ENCODE measurements around the gene ITPR1. TPM values are rescaled to one million over a fixed set of nuclear protein-coding genes. Genes with fewer than 3 reads are reported as not detected.

The ITPR1 gene
- total RNA-seq, 4 donors from 2014 or later, result 58.8 to 67.2 (median 63.1) TPM

- TF ChIP-seq, protein P1, sequence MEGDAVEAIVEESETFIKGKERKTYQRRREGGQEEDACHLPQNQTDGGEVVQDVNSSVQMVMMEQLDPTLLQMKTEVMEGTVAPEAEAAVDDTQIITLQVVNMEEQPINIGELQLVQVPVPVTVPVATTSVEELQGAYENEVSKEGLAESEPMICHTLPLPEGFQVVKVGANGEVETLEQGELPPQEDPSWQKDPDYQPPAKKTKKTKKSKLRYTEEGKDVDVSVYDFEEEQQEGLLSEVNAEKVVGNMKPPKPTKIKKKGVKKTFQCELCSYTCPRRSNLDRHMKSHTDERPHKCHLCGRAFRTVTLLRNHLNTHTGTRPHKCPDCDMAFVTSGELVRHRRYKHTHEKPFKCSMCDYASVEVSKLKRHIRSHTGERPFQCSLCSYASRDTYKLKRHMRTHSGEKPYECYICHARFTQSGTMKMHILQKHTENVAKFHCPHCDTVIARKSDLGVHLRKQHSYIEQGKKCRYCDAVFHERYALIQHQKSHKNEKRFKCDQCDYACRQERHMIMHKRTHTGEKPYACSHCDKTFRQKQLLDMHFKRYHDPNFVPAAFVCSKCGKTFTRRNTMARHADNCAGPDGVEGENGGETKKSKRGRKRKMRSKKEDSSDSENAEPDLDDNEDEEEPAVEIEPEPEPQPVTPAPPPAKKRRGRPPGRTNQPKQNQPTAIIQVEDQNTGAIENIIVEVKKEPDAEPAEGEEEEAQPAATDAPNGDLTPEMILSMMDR (IDR thresholded peaks at IDR 0.05; ENCODE audit: low read depth), result no peak
Measured at GRCh38 chr3:4593014-4593413, 99.9 kb downstream of the ITPR1 start.

- TF ChIP-seq, protein P1 (IDR thresholded peaks at IDR 0.05; ENCODE audit: low read depth), result no peak
Measured at GRCh38 chr3:4595710-4596113, 102.6 kb downstream of the ITPR1 start.

- TF ChIP-seq, protein P1 (IDR thresholded peaks at IDR 0.05; ENCODE audit: low read depth), result no peak
Measured at GRCh38 chr3:4596612-4597011, 103.5 kb downstream of the ITPR1 start.

DNA sequence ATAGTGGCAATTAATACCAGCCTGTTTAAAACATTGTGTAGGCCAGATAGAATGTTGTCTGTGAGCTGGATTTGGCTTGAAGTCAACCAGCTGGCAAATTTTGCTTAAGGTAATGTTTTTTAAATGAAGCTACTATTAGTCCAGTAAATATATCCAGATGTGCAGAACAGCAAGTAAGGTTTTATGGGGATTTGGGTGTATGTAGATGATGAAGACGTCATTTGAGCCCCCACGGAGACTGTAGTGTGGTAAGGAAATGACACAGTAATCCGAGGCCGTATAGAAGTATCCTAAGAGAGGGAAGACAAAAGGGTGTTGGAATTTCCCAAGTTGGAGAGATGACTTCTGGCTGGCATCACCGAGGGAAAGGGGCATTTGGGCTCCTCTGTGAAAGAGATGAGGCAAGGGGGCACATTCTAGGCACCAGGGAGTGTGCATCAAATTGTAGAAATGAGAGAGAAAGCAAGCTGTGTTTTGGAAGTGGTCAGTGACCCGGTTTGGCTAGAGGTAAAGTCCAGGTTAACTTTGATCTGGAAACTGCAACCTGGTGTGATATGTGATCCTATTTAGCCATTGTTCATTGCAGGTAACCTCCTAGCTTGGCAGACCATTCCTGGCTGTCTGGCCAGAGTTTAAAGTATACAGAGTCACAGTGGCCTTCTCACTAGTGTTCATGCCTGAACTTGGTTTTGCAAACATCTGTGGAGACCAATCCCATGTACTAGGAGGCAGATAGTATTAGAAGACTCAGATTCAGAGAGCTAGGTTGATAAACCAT lies 104.2 kb downstream of the ITPR1 start:
- TF ChIP-seq, protein P1 (IDR thresholded peaks at IDR 0.05; ENCODE audit: low read depth), result no peak

GRCh38 chr3:4599612-4600011 lies 106.5 kb downstream of the ITPR1 start:
- TF ChIP-seq, protein P1 (IDR thresholded peaks at IDR 0.05; ENCODE audit: low read depth), result no peak

DNA sequence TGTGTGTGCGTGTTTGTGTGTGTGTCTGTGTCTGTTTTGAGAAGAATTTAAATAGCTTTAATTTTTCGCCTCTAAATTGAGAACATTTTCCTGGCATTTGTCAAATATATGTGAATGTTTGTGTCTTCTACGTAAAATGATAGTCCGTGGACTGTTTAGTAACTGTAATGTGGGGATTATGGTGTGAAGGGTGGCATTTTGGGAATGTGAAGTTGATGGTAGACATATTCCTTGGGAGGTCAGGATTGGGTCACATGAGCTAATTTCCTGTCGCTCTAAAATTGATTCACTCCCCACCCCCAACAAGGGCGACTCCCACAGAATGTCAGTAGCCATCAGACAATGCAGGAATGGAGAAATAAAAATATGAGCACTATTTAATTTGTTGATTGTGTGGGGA lies 107.3 kb downstream of the ITPR1 start:
- TF ChIP-seq, protein P1 (IDR thresholded peaks at IDR 0.05; ENCODE audit: low read depth), result no peak

- TF ChIP-seq, protein P1 (IDR thresholded peaks at IDR 0.05; ENCODE audit: low read depth), result no peak
Measured at GRCh38 chr3:4601892-4602291, 108.7 kb downstream of the ITPR1 start.

Data from subcutaneous adipose tissue (tissue), 4 donors.